ENCODE measurements around the gene SAC3D1.
A peak's percentile ranks its signal among the peaks of the same experiment; 100 is the strongest.
"Not testable (repeated sequence)": the region's sequence is repeated elsewhere in the genome, so short reads cannot be mapped to it uniquely, and the experiment has no call there.

The SAC3D1 gene

GRCh38 chr11:65014726-65015227 is 26.2 kb upstream of the SAC3D1 start:
- Mint-ChIP-seq H3K4me1 (peaks cover 36% of the 10 kb centered on the region), H3K9me3 (no peaks in the 10 kb centered on the region), H3K4me3 (peak overlapping the region; percentile 91 to 92), H3K27ac (peak overlapping the region; percentile 94), H3K27me3 (no peaks in the 10 kb centered on the region)
- ATAC-seq (no peak), DNase-seq (no peak)

- H3K4me3 Mint-ChIP-seq = no peak overlapping the region
- H3K27me3 Mint-ChIP-seq = no peaks in the 10 kb centered on the region
- ATAC-seq (no peak), DNase-seq (no peak)
- H3K27ac Mint-ChIP-seq = peak overlapping the region in 1 of 2 donors; percentile 70
- no peaks in the 10 kb centered on the region for H3K9me3 Mint-ChIP-seq
- peaks cover 36% of the 10 kb centered on the region for H3K4me1 Mint-ChIP-seq
Measured at GRCh38 chr11:65016705-65017104, 24.3 kb upstream of the SAC3D1 start.

GRCh38 chr11:65017937-65018336 is 23.1 kb upstream of the SAC3D1 start:
- peaks cover 32% of the 10 kb centered on the region for H3K4me1 Mint-ChIP-seq
- ATAC-seq (no peak), DNase-seq (no peak)
- no peaks in the 10 kb centered on the region for H3K27me3 Mint-ChIP-seq
- H3K27ac Mint-ChIP-seq = no peak overlapping the region
- no peaks in the 10 kb centered on the region for H3K9me3 Mint-ChIP-seq
- no peak overlapping the region for H3K4me3 Mint-ChIP-seq

GRCh38 chr11:65019824-65020223 is 21.2 kb upstream of the SAC3D1 start:
- no peak overlapping the region for H3K4me3 Mint-ChIP-seq
- H3K4me1 Mint-ChIP-seq = peaks cover 25% of the 10 kb centered on the region
- no peaks in the 10 kb centered on the region for H3K9me3 Mint-ChIP-seq
- no peak overlapping the region for H3K27ac Mint-ChIP-seq
- ATAC-seq = no peak
- no peaks in the 10 kb centered on the region for H3K27me3 Mint-ChIP-seq
- DNase-seq = no peak

- no peaks in the 10 kb centered on the region for H3K9me3 Mint-ChIP-seq
- H3K27ac Mint-ChIP-seq = no peak overlapping the region
- no peaks in the 10 kb centered on the region for H3K27me3 Mint-ChIP-seq
- no peak for ATAC-seq
- no peak overlapping the region for H3K4me3 Mint-ChIP-seq
- peaks cover 16% of the 10 kb centered on the region for H3K4me1 Mint-ChIP-seq
- DNase-seq = no peak
Measured at GRCh38 chr11:65021003-65021402, 20.0 kb upstream of the SAC3D1 start.

GRCh38 chr11:65021509-65021908 is 19.5 kb upstream of the SAC3D1 start:
- ATAC-seq (no peak), DNase-seq (no peak)
- Mint-ChIP-seq H3K27ac (no peak overlapping the region), H3K4me1 (peaks cover 11% of the 10 kb centered on the region), H3K4me3 (no peak overlapping the region), H3K9me3 (no peaks in the 10 kb centered on the region), H3K27me3 (no peaks in the 10 kb centered on the region)

GRCh38 chr11:65023502-65023901 is 17.5 kb upstream of the SAC3D1 start:
- not testable (repeated sequence) for H3K27me3 Mint-ChIP-seq, H3K27ac Mint-ChIP-seq, ATAC-seq, H3K4me3 Mint-ChIP-seq, DNase-seq, H3K9me3 Mint-ChIP-seq
- peaks cover 16% of the 10 kb centered on the region for H3K4me1 Mint-ChIP-seq

GRCh38 chr11:65026810-65027209 is 14.2 kb upstream of the SAC3D1 start:
- ATAC-seq (peak; percentile 1), DNase-seq (no peak)
- no peaks in the 10 kb centered on the region for H3K27me3 Mint-ChIP-seq
- peaks cover 19% of the 10 kb centered on the region for H3K4me1 Mint-ChIP-seq
- H3K9me3 Mint-ChIP-seq = no peaks in the 10 kb centered on the region
- H3K27ac Mint-ChIP-seq = peak overlapping the region in 1 of 2 donors; percentile 78
- peak overlapping the region; percentile 58 to 82 for H3K4me3 Mint-ChIP-seq

- ATAC-seq (peak; percentile 96), DNase-seq (peak; percentile 92 to 93)
- Mint-ChIP-seq H3K27me3 (no peaks in the 10 kb centered on the region), H3K4me3 (peak within 1 kb of the TSS; percentile 58 to 82), H3K4me1 (peaks cover 19% of the 10 kb centered on the region), H3K9me3 (no peaks in the 10 kb centered on the region), H3K27ac (peak within 1 kb of the TSS; percentile 64 to 78)
Measured at GRCh38 chr11:65027213-65028067, 13.6 kb upstream of the SAC3D1 start, which contains the start of gene SNX15. Gene SNX15 (plus strand): TSS chr11:65027439. CDS start chr11:65027538, 99 bp downstream.

- H3K4me3 Mint-ChIP-seq = no peak overlapping the region
- no peaks in the 10 kb centered on the region for H3K9me3 Mint-ChIP-seq
- ATAC-seq (no peak), DNase-seq (no peak)
- no peaks in the 10 kb centered on the region for H3K27me3 Mint-ChIP-seq
- no peak overlapping the region for H3K27ac Mint-ChIP-seq
- H3K4me1 Mint-ChIP-seq = peaks cover 13% of the 10 kb centered on the region
Measured at GRCh38 chr11:65032216-65032615, 8.8 kb upstream of the SAC3D1 start.

- ATAC-seq (no peak), DNase-seq (no peak)
- Mint-ChIP-seq H3K27ac (no peak overlapping the region), H3K4me3 (no peak overlapping the region), H3K27me3 (no peaks in the 10 kb centered on the region), H3K4me1 (no peaks in the 10 kb centered on the region), H3K9me3 (no peaks in the 10 kb centered on the region)
Measured at GRCh38 chr11:65034423-65034822, 6.6 kb upstream of the SAC3D1 start.

GRCh38 chr11:65035579-65035978 is 5.4 kb upstream of the SAC3D1 start:
- no peak overlapping the region for H3K27ac Mint-ChIP-seq

GRCh38 chr11:65036931-65037330 is 4.1 kb upstream of the SAC3D1 start:
- Mint-ChIP-seq H3K4me1 (peaks cover 4% of the 10 kb centered on the region), H3K27me3 (no peaks in the 10 kb centered on the region), H3K4me3 (no peak overlapping the region), H3K9me3 (no peaks in the 10 kb centered on the region), H3K27ac (no peak overlapping the region)
- no peak for ATAC-seq
- DNase-seq = no peak

More at GRCh38 chr11:65035579-65035978, 5.4 kb upstream of the SAC3D1 start:
- H3K27me3 Mint-ChIP-seq = no peaks in the 10 kb centered on the region
- no peak for DNase-seq
- no peak for ATAC-seq
- no peak overlapping the region for H3K4me3 Mint-ChIP-seq
- no peaks in the 10 kb centered on the region for H3K4me1 Mint-ChIP-seq
- H3K9me3 Mint-ChIP-seq = no peaks in the 10 kb centered on the region

GRCh38 chr11:65040520-65040846 is 527 bp upstream of the SAC3D1 start:
- H3K9me3 Mint-ChIP-seq = no peaks in the 10 kb centered on the region
- DNase-seq (no peak), ATAC-seq (no peak)
- peak overlapping the region; percentile 95 to 96 for H3K27ac Mint-ChIP-seq
- peaks cover 39% of the 10 kb centered on the region for H3K4me1 Mint-ChIP-seq
- H3K27me3 Mint-ChIP-seq = no peaks in the 10 kb centered on the region
- peak overlapping the region; percentile 81 to 83 for H3K4me3 Mint-ChIP-seq

GRCh38 chr11:65042891-65043290 is 1.9 kb downstream of the SAC3D1 start:
- ATAC-seq = no peak
- H3K4me1 Mint-ChIP-seq = peaks cover 63% of the 10 kb centered on the region
- H3K9me3 Mint-ChIP-seq = no peaks in the 10 kb centered on the region
- DNase-seq = no peak
- H3K4me3 Mint-ChIP-seq = peak overlapping the region; percentile 91 to 94
- no peaks in the 10 kb centered on the region for H3K27me3 Mint-ChIP-seq
- H3K27ac Mint-ChIP-seq = no peak overlapping the region

GRCh38 chr11:65043881-65044501 is 3.0 kb downstream of the SAC3D1 start:
- no peak overlapping the region for H3K27ac Mint-ChIP-seq
- H3K4me1 Mint-ChIP-seq = peaks cover 71% of the 10 kb centered on the region
- no peak for DNase-seq
- H3K4me3 Mint-ChIP-seq = no peak overlapping the region
- no peaks in the 10 kb centered on the region for H3K9me3 Mint-ChIP-seq
- ATAC-seq = no peak
- H3K27me3 Mint-ChIP-seq = no peaks in the 10 kb centered on the region

All from stimulated activated naive CD8-positive, alpha-beta T cell treated with anti-CD3 and anti-CD28 coated beads, Interleukin-15, amount 100 ng/mL, for 72 hours (primary cell).